ENCODE data around the gene PDE2A. TPM values are rescaled to one million over a fixed set of nuclear protein-coding genes. Genes with fewer than 3 reads are reported as not detected.

Gene PDE2A
- total RNA-seq, 1 donor from 2014 or later: 4.0 TPM

GRCh38 chr11:72570893-72571661 lies 103.1 kb downstream of the PDE2A start:
- Mint-ChIP-seq H3K27ac (no peak overlapping the region), H3K36me3 (ENCODE audit: insufficient read depth) (no peaks in the 10 kb centered on the region), H3K27me3 (peaks cover 13% of the 10 kb centered on the region), H3K4me3 (ENCODE audit: low read depth) (no peak overlapping the region), H3K9me3 (ENCODE audit: low read depth) (no peaks in the 10 kb centered on the region), H3K4me1 (ENCODE audit: low read depth) (peaks cover 15% of the 10 kb centered on the region)
- TF ChIP-seq CTCF (IDR thresholded peaks at IDR 0.05; ENCODE audit: unreplicated experiment): no peak
- DNase-seq (ENCODE audit: low spot score, unreplicated experiment): no peak

GRCh38 chr11:72569966-72570892 lies 104.0 kb downstream of the PDE2A start:
- DNase-seq (ENCODE audit: low spot score, unreplicated experiment): no peak
- no peaks in the 10 kb centered on the region for H3K9me3 Mint-ChIP-seq (ENCODE audit: low read depth)
- no peak overlapping the region for H3K4me3 Mint-ChIP-seq (ENCODE audit: low read depth)
- H3K4me1 Mint-ChIP-seq (ENCODE audit: low read depth): peaks cover 15% of the 10 kb centered on the region
- peaks cover 13% of the 10 kb centered on the region for H3K27me3 Mint-ChIP-seq
- peak overlapping the region; percentile 25 for H3K27ac Mint-ChIP-seq
- H3K36me3 Mint-ChIP-seq (ENCODE audit: insufficient read depth): no peaks in the 10 kb centered on the region
- no peak for TF ChIP-seq CTCF (IDR thresholded peaks at IDR 0.05; ENCODE audit: unreplicated experiment)

- H3K27ac Mint-ChIP-seq: no peak overlapping the region
- no peak overlapping the region for H3K4me3 Mint-ChIP-seq (ENCODE audit: low read depth)
- no peaks in the 10 kb centered on the region for H3K36me3 Mint-ChIP-seq (ENCODE audit: insufficient read depth)
Measured at GRCh38 chr11:72568861-72569260, 105.4 kb downstream of the PDE2A start.

GRCh38 chr11:72562431-72562830 lies 111.8 kb downstream of the PDE2A start:
- Mint-ChIP-seq H3K4me1 (ENCODE audit: low read depth) (no peaks in the 10 kb centered on the region), H3K36me3 (ENCODE audit: insufficient read depth) (no peaks in the 10 kb centered on the region)
- DNase-seq (ENCODE audit: low spot score, unreplicated experiment): no peak

More at GRCh38 chr11:72568861-72569260, 105.4 kb downstream of the PDE2A start:
- Mint-ChIP-seq H3K4me1 (ENCODE audit: low read depth) (peaks cover 15% of the 10 kb centered on the region), H3K9me3 (ENCODE audit: low read depth) (no peaks in the 10 kb centered on the region), H3K27me3 (peaks cover 4% of the 10 kb centered on the region)
- no peak for DNase-seq (ENCODE audit: low spot score, unreplicated experiment)
- TF ChIP-seq CTCF (IDR thresholded peaks at IDR 0.05; ENCODE audit: unreplicated experiment): no peak

More at GRCh38 chr11:72562431-72562830, 111.8 kb downstream of the PDE2A start:
- Mint-ChIP-seq H3K27me3 (no peaks in the 10 kb centered on the region), H3K27ac (no peak overlapping the region), H3K9me3 (ENCODE audit: low read depth) (no peaks in the 10 kb centered on the region), H3K4me3 (ENCODE audit: low read depth) (no peak overlapping the region)
- no peak for TF ChIP-seq CTCF (IDR thresholded peaks at IDR 0.05; ENCODE audit: unreplicated experiment)

Data from progenitor cell of endocrine pancreas (in vitro differentiated cells).